T-cell (primary cell): ENCODE data around the gene MEGF10. TPM values are rescaled to one million over a fixed set of nuclear protein-coding genes. Genes with fewer than 3 reads are reported as not detected.

Experiments used
- ATAC-seq, 4 experiments: fragments of 200-7000 bp in 3 of 4; fragments of 150-1000 bp in 1 of 4; cut with Tn5 transposase; replicated peaks in 1 of 4; 1 replicate in 3 of 4; 2 replicates in 1 of 4; pipeline ENCODE4 v1.10.0; 2021; ENCODE audit warnings: moderate library complexity in 3 of 4, mild to moderate bottlenecking in 2 of 4, moderate number of reproducible peaks in 1 of 4
- CTCF ChIA-PET, 2 donors: fragments of 300-600 bp; sonication (Branson Sonifier 250); formaldehyde crosslinking; loops; one replicate each; lab custom pipeline; 2022; ENCODE audit warnings: antibody characterized with exemption in 2 of 2; lab: Charles Lee
- POLR2A ChIA-PET, 2 donors: fragments of 300-600 bp; sonication (Branson Sonifier 250); formaldehyde crosslinking; loops; one replicate each; lab custom pipeline; 2022; ENCODE audit warnings: antibody characterized with exemption in 2 of 2; lab: Charles Lee
- DNase-seq, 35 experiments: peaks; one replicate each; pipeline versions ENCODE4 v3.0.0 to v3.0.0-alpha.2; 2013 to 2023
- H3K27ac ChIP-seq: one replicate; pipeline ENCODE4 v1.5.1; 2013; ENCODE audit warnings: low read length
- H3K27me3 ChIP-seq, 2 experiments: replicated peaks in 1 of 2; 1 replicate in 1 of 2; 2 replicates in 1 of 2; pipeline versions ENCODE4 v1.6.1 to v1.7.0; 2013; ENCODE audit warnings: low read length in 1 of 2, mixed read lengths in 1 of 2; ENCODE audit not compliant: control insufficient read depth in 2 of 2, insufficient read depth in 2 of 2; ENCODE audit errors: extremely low read depth in 1 of 2
- H3K36me3 ChIP-seq, 2 donors: 1 replicate in 1 of 2; 2 replicates in 1 of 2; pipeline versions ENCODE4 v1.6.1 to v1.7.0; 2013; ENCODE audit warnings: low read length in 1 of 2; ENCODE audit not compliant: control insufficient read depth in 2 of 2, insufficient read depth in 1 of 2; ENCODE audit errors: extremely low read depth in 1 of 2
- H3K4me1 ChIP-seq, 2 experiments: 1 replicate in 1 of 2; 2 replicates in 1 of 2; pipeline versions ENCODE4 v1.6.1 to v1.7.0; 2013; ENCODE audit warnings: low read length in 2 of 2, mixed read lengths in 1 of 2; ENCODE audit not compliant: insufficient read depth in 2 of 2, control insufficient read depth in 1 of 2; ENCODE audit errors: extremely low read depth in 1 of 2
- H3K4me3 ChIP-seq, 2 donors: 1 replicate in 1 of 2; 2 replicates in 1 of 2; pipeline versions ENCODE4 v1.5.1 to v1.7.0; 2013; ENCODE audit warnings: mild to moderate bottlenecking in 2 of 2, low read length in 1 of 2, moderate library complexity in 1 of 2; ENCODE audit not compliant: control insufficient read depth in 1 of 2; ENCODE audit errors: extremely low read depth in 1 of 2
- H3K9me3 ChIP-seq: 2 replicates; pipeline ENCODE4 v1.7.0; 2013
- H3K27ac Mint-ChIP-seq, 2 donors: one replicate each; pipeline ENCODE4 v1.8.0; 2020 to 2021; ENCODE audit warnings: mild to moderate bottlenecking in 2 of 2, mixed read lengths in 2 of 2
- H3K27me3 Mint-ChIP-seq, 2 donors: one replicate each; pipeline ENCODE4 v1.8.0; 2021 to 2022; ENCODE audit warnings: mixed read lengths in 2 of 2
- H3K36me3 Mint-ChIP-seq: one replicate; pipeline ENCODE4 v1.8.0; 2021; ENCODE audit warnings: mixed read lengths
- H3K4me1 Mint-ChIP-seq, 3 donors: one replicate each; pipeline ENCODE4 v1.8.0; 2020 to 2022; ENCODE audit warnings: mixed read lengths in 3 of 3, mild to moderate bottlenecking in 1 of 3
- H3K4me3 Mint-ChIP-seq, 3 donors: one replicate each; pipeline ENCODE4 v1.8.0; 2020 to 2022; ENCODE audit warnings: mild to moderate bottlenecking in 3 of 3, mixed read lengths in 3 of 3, moderate library complexity in 3 of 3
- H3K9me3 Mint-ChIP-seq, 3 donors: one replicate each; pipeline ENCODE4 v1.8.0; 2020 to 2022; ENCODE audit warnings: mixed read lengths in 3 of 3
- WGBS: methylation state at CpG from one replicate; pipeline ENCODE4 v1.1.5; 2013; ENCODE audit warnings: missing lambda C conversion rate; ENCODE audit not compliant: insufficient coverage; 5-methylcytosine and 5-hydroxymethylcytosine counted together
- total RNA-seq, 35 experiments: library from RNA in 6 of 35; stranded (reverse) in 6 of 35; fragments of 120-200 nt in 1 of 35; gene quantifications; one replicate each; pipeline versions ENCODE4 v1.2.1 to v1.2.4 and lab custom pipeline; 2013 to 2026

MEGF10 gene
- total RNA-seq, 5 donors from 2014 or later (not counting 1 experiment from before 2014, with no cell fraction given) = 0.06 to 0.89 (median 0.47) TPM; not detected in 2

DNA sequence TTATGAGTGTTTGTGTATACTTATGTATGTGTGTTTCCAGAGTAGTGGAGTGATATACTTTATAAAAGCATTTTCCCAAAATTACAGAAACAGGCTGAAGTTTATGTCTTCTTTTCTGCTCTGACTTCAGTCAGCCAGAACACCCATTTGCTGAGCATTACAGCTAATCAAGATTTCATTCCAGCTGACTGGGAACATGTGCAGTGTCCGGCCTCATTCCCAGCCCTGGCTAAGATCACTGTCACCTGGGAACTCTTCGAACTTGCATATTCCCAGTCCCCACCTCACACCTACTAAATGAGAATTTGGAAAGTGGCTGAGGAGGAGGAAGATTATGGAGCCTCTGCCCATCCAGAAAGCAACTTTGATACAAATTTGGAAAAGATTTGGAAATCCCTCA lies 136.1 kb downstream of the MEGF10 start:
- H3K27me3 ChIP-seq = peaks cover 0 to 7% of the 10 kb centered on the region in 2 experiments
- no peaks in the 10 kb centered on the region for H3K9me3 Mint-ChIP-seq
- no peak overlapping the region for H3K4me3 Mint-ChIP-seq
- H3K36me3 Mint-ChIP-seq = no peaks in the 10 kb centered on the region
- H3K4me1 ChIP-seq = no peaks in the 10 kb centered on the region
- H3K27ac ChIP-seq = no peak overlapping the region
- DNase-seq (no peak), ATAC-seq (no peak)
- CTCF ChIA-PET = no interaction called here
- H3K36me3 ChIP-seq = no peaks in the 10 kb centered on the region
- no peak overlapping the region for H3K4me3 ChIP-seq
- H3K27me3 Mint-ChIP-seq = peaks cover 5 to 7% of the 10 kb centered on the region in 2 donors
- H3K27ac Mint-ChIP-seq = no peak overlapping the region
- H3K9me3 ChIP-seq = no peaks in the 10 kb centered on the region
- H3K4me1 Mint-ChIP-seq = no peaks in the 10 kb centered on the region
- WGBS = no CpG with 5 or more reads among the region's 2 CpGs
- POLR2A ChIA-PET = no interaction called here

GRCh38 chr5:127428276-127428675 lies 137.7 kb downstream of the MEGF10 start:
- Histone ChIP-seq H3K9me3 (no peaks in the 10 kb centered on the region), H3K4me3 (no peak overlapping the region), H3K27ac (no peak overlapping the region), H3K36me3 (no peaks in the 10 kb centered on the region), H3K27me3 (peaks cover 0 to 4% of the 10 kb centered on the region in 2 experiments), H3K4me1 (no peaks in the 10 kb centered on the region)
- POLR2A ChIA-PET = no interaction called here
- no peak for ATAC-seq
- no peaks in the 10 kb centered on the region for H3K9me3 Mint-ChIP-seq
- no peak overlapping the region for H3K27ac Mint-ChIP-seq
- H3K4me1 Mint-ChIP-seq = no peaks in the 10 kb centered on the region
- H3K36me3 Mint-ChIP-seq = no peaks in the 10 kb centered on the region
- CTCF ChIA-PET = no interaction called here
- DNase-seq = no peak
- no CpG with 5 or more reads among the region's 2 CpGs for WGBS
- peaks cover 5 to 7% of the 10 kb centered on the region in 2 donors for H3K27me3 Mint-ChIP-seq
- H3K4me3 Mint-ChIP-seq = no peak overlapping the region

- DNase-seq = no peak
- no peak overlapping the region for H3K4me3 Mint-ChIP-seq
- H3K4me3 ChIP-seq = no peak overlapping the region
- no peaks in the 10 kb centered on the region for H3K9me3 ChIP-seq
- H3K27ac ChIP-seq = no peak overlapping the region
- H3K4me1 ChIP-seq = no peaks in the 10 kb centered on the region
- POLR2A ChIA-PET = no interaction called here
- no peak overlapping the region for H3K27ac Mint-ChIP-seq
- peaks cover 5 to 7% of the 10 kb centered on the region in 2 donors for H3K27me3 Mint-ChIP-seq
- no peaks in the 10 kb centered on the region for H3K4me1 Mint-ChIP-seq
- peaks cover 0 to 4% of the 10 kb centered on the region in 2 experiments for H3K27me3 ChIP-seq
- CTCF ChIA-PET = no interaction called here
- no peaks in the 10 kb centered on the region for H3K36me3 Mint-ChIP-seq
- 84% methylated on average over 4 of the region's 5 CpGs for WGBS
- no peak for ATAC-seq
- no peaks in the 10 kb centered on the region for H3K9me3 Mint-ChIP-seq
- no peaks in the 10 kb centered on the region for H3K36me3 ChIP-seq
Measured at GRCh38 chr5:127428748-127429147, 138.2 kb downstream of the MEGF10 start.

- Histone ChIP-seq H3K9me3 (no peaks in the 10 kb centered on the region), H3K36me3 (no peaks in the 10 kb centered on the region), H3K4me1 (no peaks in the 10 kb centered on the region), H3K27me3 (peaks cover 0 to 4% of the 10 kb centered on the region in 2 experiments), H3K27ac (no peak overlapping the region), H3K4me3 (no peak overlapping the region)
- ATAC-seq = no peak
- POLR2A ChIA-PET = no interaction called here
- CTCF ChIA-PET = no interaction called here
- DNase-seq = no peak
- H3K36me3 Mint-ChIP-seq = no peaks in the 10 kb centered on the region
- H3K9me3 Mint-ChIP-seq = no peaks in the 10 kb centered on the region
- H3K27me3 Mint-ChIP-seq = peaks cover 1 to 5% of the 10 kb centered on the region in 2 donors
- no peak overlapping the region for H3K4me3 Mint-ChIP-seq
- no peak overlapping the region for H3K27ac Mint-ChIP-seq
- H3K4me1 Mint-ChIP-seq = no peaks in the 10 kb centered on the region
Measured at GRCh38 chr5:127429928-127430327, 139.3 kb downstream of the MEGF10 start.

GRCh38 chr5:127430627-127431026 lies 140.0 kb downstream of the MEGF10 start:
- Mint-ChIP-seq H3K4me3 (no peak overlapping the region), H3K36me3 (no peaks in the 10 kb centered on the region), H3K9me3 (no peaks in the 10 kb centered on the region), H3K27me3 (peaks cover 0 to 3% of the 10 kb centered on the region in 2 donors), H3K27ac (no peak overlapping the region), H3K4me1 (no peaks in the 10 kb centered on the region)
- ChIA-PET POLR2A (no interaction called here), CTCF (no interaction called here)
- no peaks in the 10 kb centered on the region for H3K36me3 ChIP-seq
- no peaks in the 10 kb centered on the region for H3K9me3 ChIP-seq
- no peaks in the 10 kb centered on the region for H3K4me1 ChIP-seq
- H3K27ac ChIP-seq = no peak overlapping the region
- H3K27me3 ChIP-seq = peaks cover 0 to 4% of the 10 kb centered on the region in 2 experiments
- DNase-seq (no peak), ATAC-seq (no peak)
- H3K4me3 ChIP-seq = no peak overlapping the region

DNA sequence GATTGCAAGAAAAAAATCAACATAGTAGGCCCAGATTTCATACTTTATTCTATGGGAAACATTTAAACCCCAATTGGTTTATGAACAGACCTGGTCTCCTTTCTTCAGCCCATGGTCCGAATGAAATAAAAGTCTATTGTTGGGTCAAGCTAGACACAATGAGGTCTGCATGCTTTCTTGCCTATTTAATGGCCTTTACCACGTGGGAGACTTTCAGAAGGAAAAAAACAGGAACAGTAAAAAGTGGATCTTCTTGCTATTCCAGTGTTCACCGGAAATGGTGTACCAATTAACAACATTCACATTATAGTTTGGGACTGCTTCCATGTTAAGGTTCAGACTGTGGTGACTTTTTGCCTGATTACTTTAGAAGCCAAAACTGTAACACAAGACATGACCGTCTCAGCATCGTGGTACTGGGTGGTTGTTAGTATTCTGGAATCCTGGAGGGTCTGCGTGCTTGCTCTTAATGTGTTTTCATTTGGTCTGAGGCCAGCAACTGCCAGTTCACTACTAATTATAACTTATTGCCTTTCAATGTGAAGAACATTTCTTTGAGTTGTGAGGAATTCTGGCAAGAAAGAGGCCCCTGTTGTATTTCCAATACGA lies 141.5 kb downstream of the MEGF10 start:
- DNase-seq (no peak), ATAC-seq (no peak)
- no peak overlapping the region for H3K27ac ChIP-seq
- no peaks in the 10 kb centered on the region for H3K27me3 ChIP-seq
- H3K36me3 Mint-ChIP-seq = no peaks in the 10 kb centered on the region
- no peaks in the 10 kb centered on the region for H3K9me3 Mint-ChIP-seq
- no peaks in the 10 kb centered on the region for H3K36me3 ChIP-seq
- no peak overlapping the region for H3K27ac Mint-ChIP-seq
- no peaks in the 10 kb centered on the region for H3K9me3 ChIP-seq
- no peak overlapping the region for H3K4me3 Mint-ChIP-seq
- peaks cover 0 to 2% of the 10 kb centered on the region in 2 donors for H3K27me3 Mint-ChIP-seq
- POLR2A ChIA-PET = interaction anchor here in 1 of 2 donors (0.6 kb wide), 1 partner anchor 290 kb away, joined by 3 read pairs; no protein-coding TSS in a partner anchor
- no peak overlapping the region for H3K4me3 ChIP-seq
- no peaks in the 10 kb centered on the region for H3K4me1 Mint-ChIP-seq
- no CpG with 5 or more reads among the region's 7 CpGs for WGBS
- no peaks in the 10 kb centered on the region for H3K4me1 ChIP-seq
- CTCF ChIA-PET = no interaction called here
